K562 (cell line): ENCODE results near the gene CCDC116. TPM values are rescaled to one million over a fixed set of nuclear protein-coding genes. Genes with fewer than 3 reads are reported as not detected.

Source experiments
- GTF2E2 ChIP-seq: fragments of 200-800 bp; sonication (Bioruptor generic); IDR thresholded peaks from 2 replicates; pipeline ENCODE4 v1.6.1; 2016; ENCODE audit warnings: missing genetic modification characterization, missing compliant biosample characterization
- MAFK ChIP-seq: IDR thresholded peaks from 2 replicates; pipeline ENCODE4 v1.6.1; 2011; ENCODE audit warnings: low read length, improper control_type of control experiment
- NR1H2 ChIP-seq: sonication (generic); formaldehyde crosslinking; IDR thresholded peaks from 2 replicates; pipeline ENCODE4 v1.4.0; 2020; ENCODE audit warnings: mild to moderate bottlenecking, missing genetic modification reagents
- RFX5 ChIP-seq: IDR thresholded peaks from 2 replicates; pipeline ENCODE4 v1.6.1; 2011; ENCODE audit warnings: low read depth, mild to moderate bottlenecking, improper control_type of control experiment, low read length
- STAT5A ChIP-seq: IDR thresholded peaks from 2 replicates; pipeline ENCODE4 v1.6.1; 2012; ENCODE audit warnings: low read length, inconsistent platforms, borderline replicate concordance
- ZNF384 ChIP-seq: IDR thresholded peaks from 2 replicates; pipeline ENCODE4 v1.6.1; 2012; ENCODE audit warnings: low read depth, low read length, improper control_type of control experiment
- polyA plus RNA-seq, 8 experiments: library from polyadenylated mRNA; depleted of rRNA in 4 of 8; stranded (reverse) in 5 of 8; unstranded in 3 of 8; fragments of >200 nt; fragmentation: Nextera tagmentation in 2 of 8; fragmentation: Illumina TruSeq in 1 of 8; extraction: Ambion mirVana in 2 of 8; extraction: Trizol in 1 of 8; gene quantifications; 2 replicates each; pipeline versions ENCODE4 v1.2.1 to v1.2.3, GENCODE V29; 2011 to 2014; ENCODE audit warnings: inconsistent platforms in 1 of 8, missing spikeins in 1 of 8
- total RNA-seq, 7 experiments: library from RNA; depleted of rRNA in 6 of 7; stranded (reverse); fragments of >200 nt in 6 of 7; fragmentation: Illumina TruSeq in 2 of 7; extraction: Trizol in 2 of 7; gene quantifications; 2 replicates each; pipeline versions ENCODE4 v1.2.1 to v1.2.3, GENCODE V29; 2011 to 2021; ENCODE audit warnings: low replicate concordance in 1 of 7
- TF ChIP-seq, protein P1 (sequence below): fragments of 200-600 bp; sonication (generic); IDR thresholded peaks from one replicate; pipeline ENCODE4 v1.6.1; 2012; ENCODE audit warnings: mild to moderate bottlenecking, low read depth, low read length, inconsistent platforms
- TF ChIP-seq, protein P2 (sequence below): fragments of 250-450 bp; sonication (Bioruptor Pico); IDR thresholded peaks from 2 replicates; pipeline ENCODE4 v1.6.1; 2021; ENCODE audit warnings: mild to moderate bottlenecking
- TF ChIP-seq, protein P3 (sequence below): fragments of 450-650 bp; IDR thresholded peaks from 2 replicates; pipeline ENCODE4 v1.7.1; 2018; ENCODE audit warnings: mild to moderate bottlenecking, low read depth; ENCODE audit not compliant: partially characterized antibody

Gene CCDC116
- total and polyA plus RNA-seq, 9 of the 15 experiments (the other 6 are each of a cell fraction or from before 2014, with no cell fraction given): 1.6 to 11.3 (median 4.7) TPM

DNA sequence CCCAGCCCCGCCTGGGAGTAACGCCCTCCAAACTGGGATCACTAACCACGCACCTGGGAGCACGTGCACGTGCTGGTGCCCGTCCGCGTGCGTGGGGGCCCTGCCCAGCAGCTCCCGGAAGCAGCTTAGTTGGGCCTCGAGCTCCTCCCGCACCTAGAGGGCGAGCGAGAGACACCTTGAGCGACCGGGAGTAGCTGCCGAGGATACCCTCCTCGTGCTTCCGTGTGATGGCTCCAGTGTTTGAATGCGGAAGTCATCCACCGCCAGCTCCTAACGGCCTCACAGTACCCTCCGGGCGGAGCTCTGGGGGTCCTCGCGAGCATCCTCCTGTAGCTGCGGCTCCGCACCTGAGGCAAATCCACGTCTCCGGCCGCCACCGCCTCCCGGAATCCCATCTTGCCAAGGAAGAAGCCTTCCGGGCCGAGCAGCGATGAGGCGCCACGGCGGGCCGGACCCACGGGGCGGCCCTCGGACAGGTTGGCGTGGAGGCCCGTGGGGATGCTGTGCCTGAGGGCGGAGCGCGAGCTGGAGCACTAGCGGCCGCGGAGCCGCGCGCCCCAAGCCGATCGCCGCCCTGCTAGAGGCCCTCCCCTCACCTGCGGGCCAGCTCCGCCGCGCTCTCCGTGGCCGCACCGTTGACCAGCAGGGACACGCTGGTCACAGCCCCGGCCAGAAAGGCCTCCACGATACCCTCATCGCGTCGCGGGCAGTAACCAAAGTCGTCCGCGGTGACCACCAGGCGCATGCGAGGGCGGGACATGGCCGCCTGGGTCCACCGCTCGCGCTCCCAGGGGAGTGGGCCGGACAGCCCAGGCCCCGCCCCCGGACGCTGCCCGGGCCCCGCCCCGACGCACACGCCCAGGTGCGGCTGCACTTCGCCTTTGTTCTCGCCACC lies 3.1 kb upstream of the CCDC116 start, which contains the start of gene YDJC (continued):
- TF ChIP-seq, protein P1, sequence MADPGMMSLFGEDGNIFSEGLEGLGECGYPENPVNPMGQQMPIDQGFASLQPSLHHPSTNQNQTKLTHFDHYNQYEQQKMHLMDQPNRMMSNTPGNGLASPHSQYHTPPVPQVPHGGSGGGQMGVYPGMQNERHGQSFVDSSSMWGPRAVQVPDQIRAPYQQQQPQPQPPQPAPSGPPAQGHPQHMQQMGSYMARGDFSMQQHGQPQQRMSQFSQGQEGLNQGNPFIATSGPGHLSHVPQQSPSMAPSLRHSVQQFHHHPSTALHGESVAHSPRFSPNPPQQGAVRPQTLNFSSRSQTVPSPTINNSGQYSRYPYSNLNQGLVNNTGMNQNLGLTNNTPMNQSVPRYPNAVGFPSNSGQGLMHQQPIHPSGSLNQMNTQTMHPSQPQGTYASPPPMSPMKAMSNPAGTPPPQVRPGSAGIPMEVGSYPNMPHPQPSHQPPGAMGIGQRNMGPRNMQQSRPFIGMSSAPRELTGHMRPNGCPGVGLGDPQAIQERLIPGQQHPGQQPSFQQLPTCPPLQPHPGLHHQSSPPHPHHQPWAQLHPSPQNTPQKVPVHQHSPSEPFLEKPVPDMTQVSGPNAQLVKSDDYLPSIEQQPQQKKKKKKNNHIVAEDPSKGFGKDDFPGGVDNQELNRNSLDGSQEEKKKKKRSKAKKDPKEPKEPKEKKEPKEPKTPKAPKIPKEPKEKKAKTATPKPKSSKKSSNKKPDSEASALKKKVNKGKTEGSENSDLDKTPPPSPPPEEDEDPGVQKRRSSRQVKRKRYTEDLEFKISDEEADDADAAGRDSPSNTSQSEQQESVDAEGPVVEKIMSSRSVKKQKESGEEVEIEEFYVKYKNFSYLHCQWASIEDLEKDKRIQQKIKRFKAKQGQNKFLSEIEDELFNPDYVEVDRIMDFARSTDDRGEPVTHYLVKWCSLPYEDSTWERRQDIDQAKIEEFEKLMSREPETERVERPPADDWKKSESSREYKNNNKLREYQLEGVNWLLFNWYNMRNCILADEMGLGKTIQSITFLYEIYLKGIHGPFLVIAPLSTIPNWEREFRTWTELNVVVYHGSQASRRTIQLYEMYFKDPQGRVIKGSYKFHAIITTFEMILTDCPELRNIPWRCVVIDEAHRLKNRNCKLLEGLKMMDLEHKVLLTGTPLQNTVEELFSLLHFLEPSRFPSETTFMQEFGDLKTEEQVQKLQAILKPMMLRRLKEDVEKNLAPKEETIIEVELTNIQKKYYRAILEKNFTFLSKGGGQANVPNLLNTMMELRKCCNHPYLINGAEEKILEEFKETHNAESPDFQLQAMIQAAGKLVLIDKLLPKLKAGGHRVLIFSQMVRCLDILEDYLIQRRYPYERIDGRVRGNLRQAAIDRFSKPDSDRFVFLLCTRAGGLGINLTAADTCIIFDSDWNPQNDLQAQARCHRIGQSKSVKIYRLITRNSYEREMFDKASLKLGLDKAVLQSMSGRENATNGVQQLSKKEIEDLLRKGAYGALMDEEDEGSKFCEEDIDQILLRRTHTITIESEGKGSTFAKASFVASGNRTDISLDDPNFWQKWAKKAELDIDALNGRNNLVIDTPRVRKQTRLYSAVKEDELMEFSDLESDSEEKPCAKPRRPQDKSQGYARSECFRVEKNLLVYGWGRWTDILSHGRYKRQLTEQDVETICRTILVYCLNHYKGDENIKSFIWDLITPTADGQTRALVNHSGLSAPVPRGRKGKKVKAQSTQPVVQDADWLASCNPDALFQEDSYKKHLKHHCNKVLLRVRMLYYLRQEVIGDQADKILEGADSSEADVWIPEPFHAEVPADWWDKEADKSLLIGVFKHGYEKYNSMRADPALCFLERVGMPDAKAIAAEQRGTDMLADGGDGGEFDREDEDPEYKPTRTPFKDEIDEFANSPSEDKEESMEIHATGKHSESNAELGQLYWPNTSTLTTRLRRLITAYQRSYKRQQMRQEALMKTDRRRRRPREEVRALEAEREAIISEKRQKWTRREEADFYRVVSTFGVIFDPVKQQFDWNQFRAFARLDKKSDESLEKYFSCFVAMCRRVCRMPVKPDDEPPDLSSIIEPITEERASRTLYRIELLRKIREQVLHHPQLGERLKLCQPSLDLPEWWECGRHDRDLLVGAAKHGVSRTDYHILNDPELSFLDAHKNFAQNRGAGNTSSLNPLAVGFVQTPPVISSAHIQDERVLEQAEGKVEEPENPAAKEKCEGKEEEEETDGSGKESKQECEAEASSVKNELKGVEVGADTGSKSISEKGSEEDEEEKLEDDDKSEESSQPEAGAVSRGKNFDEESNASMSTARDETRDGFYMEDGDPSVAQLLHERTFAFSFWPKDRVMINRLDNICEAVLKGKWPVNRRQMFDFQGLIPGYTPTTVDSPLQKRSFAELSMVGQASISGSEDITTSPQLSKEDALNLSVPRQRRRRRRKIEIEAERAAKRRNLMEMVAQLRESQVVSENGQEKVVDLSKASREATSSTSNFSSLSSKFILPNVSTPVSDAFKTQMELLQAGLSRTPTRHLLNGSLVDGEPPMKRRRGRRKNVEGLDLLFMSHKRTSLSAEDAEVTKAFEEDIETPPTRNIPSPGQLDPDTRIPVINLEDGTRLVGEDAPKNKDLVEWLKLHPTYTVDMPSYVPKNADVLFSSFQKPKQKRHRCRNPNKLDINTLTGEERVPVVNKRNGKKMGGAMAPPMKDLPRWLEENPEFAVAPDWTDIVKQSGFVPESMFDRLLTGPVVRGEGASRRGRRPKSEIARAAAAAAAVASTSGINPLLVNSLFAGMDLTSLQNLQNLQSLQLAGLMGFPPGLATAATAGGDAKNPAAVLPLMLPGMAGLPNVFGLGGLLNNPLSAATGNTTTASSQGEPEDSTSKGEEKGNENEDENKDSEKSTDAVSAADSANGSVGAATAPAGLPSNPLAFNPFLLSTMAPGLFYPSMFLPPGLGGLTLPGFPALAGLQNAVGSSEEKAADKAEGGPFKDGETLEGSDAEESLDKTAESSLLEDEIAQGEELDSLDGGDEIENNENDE: no peak
- TF ChIP-seq RFX5 (peak; percentile 60), ZNF384 (peak; percentile 84), GTF2E2 (tag) (no peak), NR1H2 (CRISPR knock-in tag) (no peak), MAFK (peak; percentile 46; the same call in 1 of the 2 replicates), STAT5A (no peak)
- TF ChIP-seq, protein P2, sequence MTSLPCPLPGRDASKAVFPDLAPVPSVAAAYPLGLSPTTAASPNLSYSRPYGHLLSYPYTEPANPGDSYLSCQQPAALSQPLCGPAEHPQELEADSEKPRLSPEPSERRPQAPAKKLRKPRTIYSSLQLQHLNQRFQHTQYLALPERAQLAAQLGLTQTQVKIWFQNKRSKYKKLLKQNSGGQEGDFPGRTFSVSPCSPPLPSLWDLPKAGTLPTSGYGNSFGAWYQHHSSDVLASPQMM: no peak
- TF ChIP-seq, protein P3, sequence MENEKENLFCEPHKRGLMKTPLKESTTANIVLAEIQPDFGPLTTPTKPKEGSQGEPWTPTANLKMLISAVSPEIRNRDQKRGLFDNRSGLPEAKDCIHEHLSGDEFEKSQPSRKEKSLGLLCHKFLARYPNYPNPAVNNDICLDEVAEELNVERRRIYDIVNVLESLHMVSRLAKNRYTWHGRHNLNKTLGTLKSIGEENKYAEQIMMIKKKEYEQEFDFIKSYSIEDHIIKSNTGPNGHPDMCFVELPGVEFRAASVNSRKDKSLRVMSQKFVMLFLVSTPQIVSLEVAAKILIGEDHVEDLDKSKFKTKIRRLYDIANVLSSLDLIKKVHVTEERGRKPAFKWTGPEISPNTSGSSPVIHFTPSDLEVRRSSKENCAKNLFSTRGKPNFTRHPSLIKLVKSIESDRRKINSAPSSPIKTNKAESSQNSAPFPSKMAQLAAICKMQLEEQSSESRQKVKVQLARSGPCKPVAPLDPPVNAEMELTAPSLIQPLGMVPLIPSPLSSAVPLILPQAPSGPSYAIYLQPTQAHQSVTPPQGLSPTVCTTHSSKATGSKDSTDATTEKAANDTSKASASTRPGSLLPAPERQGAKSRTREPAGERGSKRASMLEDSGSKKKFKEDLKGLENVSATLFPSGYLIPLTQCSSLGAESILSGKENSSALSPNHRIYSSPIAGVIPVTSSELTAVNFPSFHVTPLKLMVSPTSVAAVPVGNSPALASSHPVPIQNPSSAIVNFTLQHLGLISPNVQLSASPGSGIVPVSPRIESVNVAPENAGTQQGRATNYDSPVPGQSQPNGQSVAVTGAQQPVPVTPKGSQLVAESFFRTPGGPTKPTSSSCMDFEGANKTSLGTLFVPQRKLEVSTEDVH: no peak
